T47D (cell line): Measurements from ENCODE around the gene AKAP8L.
"Not testable (repeated sequence)": the region's sequence is repeated elsewhere in the genome, so short reads cannot be mapped to it uniquely, and the experiment has no call there.

Experiments
- DNase-seq, 2 experiments: peaks; one replicate each; pipeline versions ENCODE4 v3.0.0 to v3.0.0-alpha.2; 2011 to 2012; ENCODE audit warnings: low read depth in 1 of 2, low spot score in 1 of 2
- JUND ChIP-seq: IDR thresholded peaks from 2 replicates; pipeline ENCODE4 v1.6.1; 2012; ENCODE audit warnings: low read depth
- in situ Hi-C: cut with HindIII; loops from 2 replicates; pipeline ENCODE4 v1.10.0; 2016; ENCODE audit warnings: low sequenced_read_pairs, low pct_unique_long_range_greater_than_20kb

AKAP8L gene

GRCh38 chr19:15374105-15374651, 44.6 kb downstream of the AKAP8L start:
- no peak for TF ChIP-seq JUND
- no peak for DNase-seq
- in situ Hi-C loops, result no loop called here

DNA sequence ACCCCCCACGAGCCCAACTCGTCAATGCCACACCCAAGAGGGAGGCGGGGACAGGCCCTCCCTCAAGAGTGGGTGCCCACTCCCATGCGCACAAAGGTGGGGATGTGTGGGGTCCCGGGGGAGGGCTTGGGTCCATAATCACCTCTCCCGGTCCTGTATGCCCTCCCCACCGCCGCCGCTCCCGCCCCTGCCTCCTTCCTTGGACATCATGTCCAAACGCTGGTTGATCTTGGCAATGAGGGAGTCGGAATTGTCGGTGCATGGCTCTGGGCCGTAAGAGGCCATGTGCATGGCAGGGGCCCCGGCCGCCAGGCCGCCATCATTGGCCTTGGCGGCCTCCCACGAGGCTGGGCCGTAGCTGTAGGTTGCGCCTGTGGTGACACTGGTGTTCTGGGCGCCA, 45.1 kb downstream of the AKAP8L start:
- no peak for DNase-seq
- no peak for TF ChIP-seq JUND
- in situ Hi-C loops, result no loop called here

DNA sequence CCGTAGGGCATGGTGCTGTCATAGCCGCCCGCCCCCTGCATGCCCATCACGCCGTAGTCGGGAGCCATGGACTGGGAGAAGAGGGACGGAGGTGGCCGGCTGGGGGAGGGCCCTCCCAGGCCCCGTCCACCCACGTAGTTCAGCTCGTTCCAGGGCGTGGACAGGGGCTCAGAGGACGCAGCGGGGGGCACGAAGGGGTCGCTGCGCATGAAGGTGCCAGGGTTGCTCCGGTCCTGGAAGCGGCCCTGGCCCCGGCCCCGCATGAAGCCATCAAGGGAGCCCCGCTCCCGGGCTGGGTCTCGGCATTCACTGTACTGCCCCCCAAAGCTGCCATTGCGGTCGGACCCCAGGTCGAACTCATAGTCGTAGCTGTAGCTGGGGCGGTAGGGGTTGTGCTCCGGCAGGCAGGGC, 45.9 kb downstream of the AKAP8L start:
- in situ Hi-C loops, result no loop called here
- DNase-seq, result no peak
- TF ChIP-seq JUND, result no peak

- no peak for TF ChIP-seq JUND
- DNase-seq, result no peak
- in situ Hi-C loops, result no loop called here
These were observed 46.3 kb downstream of the AKAP8L start for GRCh38 chr19:15372470-15372869.

- DNase-seq, result no peak
- in situ Hi-C loops, result no loop called here
- TF ChIP-seq JUND, result no peak
These were observed 46.9 kb downstream of the AKAP8L start for GRCh38 chr19:15371786-15372380.

GRCh38 chr19:15371119-15371518, 47.7 kb downstream of the AKAP8L start:
- DNase-seq, result no peak
- in situ Hi-C loops, result no loop called here
- TF ChIP-seq JUND, result no peak

- in situ Hi-C loops, result no loop called here
- TF ChIP-seq JUND, result no peak
- DNase-seq, result no peak
These were observed 49.2 kb downstream of the AKAP8L start for GRCh38 chr19:15369594-15369891.

DNA sequence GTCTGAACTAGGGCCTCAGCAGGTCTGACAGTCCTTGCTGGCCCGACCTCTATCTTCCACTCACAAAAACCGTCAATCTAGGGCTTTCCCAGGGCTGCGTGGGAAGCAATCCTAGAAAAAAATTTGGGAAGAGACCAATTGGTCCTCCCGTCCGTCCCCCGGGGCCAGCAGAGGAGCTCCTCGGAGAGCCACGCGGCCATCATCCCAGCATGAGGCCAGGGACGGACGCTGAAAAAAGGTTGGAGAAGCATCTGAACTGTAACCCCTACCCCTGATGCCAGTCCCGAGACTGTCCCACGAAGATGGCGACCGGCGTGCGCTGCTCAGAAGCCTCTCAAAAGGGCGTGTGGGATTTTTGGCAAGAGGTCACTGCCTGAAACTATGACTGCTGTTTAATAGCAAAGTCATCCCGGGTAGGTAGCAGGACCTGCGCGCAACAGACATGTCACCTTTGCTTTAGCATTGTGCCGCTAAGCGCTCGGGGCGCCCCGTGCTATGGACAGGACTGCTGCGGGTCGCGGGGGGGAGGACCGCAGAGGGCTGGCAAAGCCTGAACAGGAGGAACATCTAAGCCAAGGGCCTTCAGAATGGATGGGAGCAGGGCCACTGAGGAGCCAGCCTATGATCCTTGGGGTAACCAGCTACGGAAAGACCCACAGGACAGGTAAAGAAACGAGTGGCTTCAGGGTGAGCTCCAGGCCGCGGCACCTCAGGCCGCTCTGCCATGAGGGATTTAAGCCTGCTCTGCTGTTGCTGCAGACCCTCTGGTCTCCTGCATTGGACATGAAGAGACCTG, 49.8 kb downstream of the AKAP8L start:
- no peak for TF ChIP-seq JUND
- in situ Hi-C loops, result no loop called here
- no peak for DNase-seq

- no peak for DNase-seq
- in situ Hi-C loops, result no loop called here
- no peak for TF ChIP-seq JUND
These were observed 50.6 kb downstream of the AKAP8L start for GRCh38 chr19:15368051-15368632.

DNA sequence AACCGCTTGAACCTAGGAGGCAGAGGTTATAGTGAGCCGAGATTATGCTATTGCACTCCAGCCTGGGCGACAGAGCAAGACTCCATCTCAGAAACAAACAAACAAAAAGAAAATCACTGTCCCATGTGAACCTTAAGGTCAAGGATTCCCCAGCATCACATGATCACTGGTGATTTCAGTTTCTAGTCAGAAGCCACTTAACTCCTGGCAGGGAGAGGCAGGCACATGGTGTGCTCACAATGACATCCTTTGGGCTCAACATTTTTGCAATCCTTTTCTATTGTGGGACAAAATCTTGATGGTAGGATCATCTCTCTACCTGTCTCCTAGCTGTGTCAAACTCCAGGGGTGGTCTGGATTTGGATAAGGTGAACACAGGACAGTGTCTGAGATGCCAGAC, 51.3 kb downstream of the AKAP8L start:
- in situ Hi-C loops, result no loop called here
- DNase-seq, result no peak
- no peak for TF ChIP-seq JUND

DNA sequence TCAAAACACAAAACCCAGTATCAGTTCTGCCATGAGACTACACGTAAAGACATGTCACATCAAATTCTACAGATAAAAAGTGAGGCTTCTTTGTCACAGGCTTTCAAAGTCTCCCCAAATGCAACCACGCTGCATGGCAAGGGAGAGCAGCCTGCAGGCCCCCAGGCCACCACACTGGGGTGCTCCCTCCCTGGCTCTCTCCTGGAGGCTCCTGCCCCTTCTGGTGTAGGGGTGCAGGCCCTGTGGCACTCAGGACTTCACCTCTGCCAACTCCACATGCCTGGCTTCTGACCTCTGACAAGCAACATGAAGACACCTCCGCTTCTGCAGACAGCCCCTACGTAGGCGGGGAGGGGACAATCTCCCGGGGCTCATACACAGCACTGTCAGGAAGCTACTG, 53.5 kb downstream of the AKAP8L start:
- no peak for DNase-seq
- in situ Hi-C loops, result no loop called here
- no peak for TF ChIP-seq JUND

DNA sequence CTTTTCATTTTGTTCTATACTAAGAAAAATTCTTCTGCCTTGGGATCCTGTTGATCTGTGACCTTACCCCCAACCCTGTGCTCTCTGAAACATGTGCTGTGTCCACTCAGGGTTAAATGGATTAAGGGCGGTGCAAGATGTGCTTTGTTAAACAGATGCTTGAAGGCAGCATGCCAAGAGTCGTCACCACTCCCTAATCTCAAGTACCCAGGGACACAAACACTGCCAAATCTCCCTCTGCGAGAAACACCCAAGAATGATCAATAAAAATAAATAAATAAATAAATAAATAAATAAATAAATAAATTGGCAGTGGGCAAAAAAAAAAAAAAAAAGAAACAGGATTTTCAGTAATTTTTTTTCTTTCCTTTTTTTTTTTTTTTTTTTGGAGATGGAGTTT, 55.0 kb downstream of the AKAP8L start:
- in situ Hi-C loops, result not testable (repeated sequence)

GRCh38 chr19:15363048-15363447, 55.7 kb downstream of the AKAP8L start:
- in situ Hi-C loops, DNase-seq: not testable (repeated sequence)

More for the DNA sequence above, 55.0 kb downstream of the AKAP8L start:
- DNase-seq, result not testable (repeated sequence)

DNA sequence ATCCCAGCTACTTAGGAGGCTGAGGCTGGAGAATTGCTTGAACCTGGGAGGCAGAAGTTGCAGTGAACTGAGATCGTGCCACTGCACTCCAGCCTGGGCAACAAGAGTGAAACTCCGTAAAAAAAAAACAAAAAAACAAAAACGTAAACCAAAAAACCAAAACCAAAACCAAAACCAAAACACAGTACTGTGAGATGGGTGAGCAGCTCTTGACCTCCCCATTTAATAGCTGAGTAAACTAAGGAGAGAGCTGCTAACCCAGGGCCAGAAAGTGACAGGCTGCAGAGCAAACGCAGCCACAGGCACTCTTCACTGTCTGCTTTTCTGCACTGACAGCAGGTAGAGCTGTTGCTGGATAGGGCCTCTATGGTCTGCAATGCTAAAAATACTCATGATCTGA, 58.8 kb downstream of the AKAP8L start:
- in situ Hi-C loops, DNase-seq: not testable (repeated sequence)
